ENCODE results near the gene RIPK3.

The RIPK3 gene

GRCh38 chr14:24335461-24336171 is 4.2 kb downstream of the RIPK3 start:
- Histone ChIP-seq H3K27ac (peak overlapping the region in 1 of 2 donors; percentile 59), H3K4me3 (peak overlapping the region; percentile 60)
- DNase-seq (ENCODE audit: low spot score): no peak
- TF ChIP-seq, protein P1, sequence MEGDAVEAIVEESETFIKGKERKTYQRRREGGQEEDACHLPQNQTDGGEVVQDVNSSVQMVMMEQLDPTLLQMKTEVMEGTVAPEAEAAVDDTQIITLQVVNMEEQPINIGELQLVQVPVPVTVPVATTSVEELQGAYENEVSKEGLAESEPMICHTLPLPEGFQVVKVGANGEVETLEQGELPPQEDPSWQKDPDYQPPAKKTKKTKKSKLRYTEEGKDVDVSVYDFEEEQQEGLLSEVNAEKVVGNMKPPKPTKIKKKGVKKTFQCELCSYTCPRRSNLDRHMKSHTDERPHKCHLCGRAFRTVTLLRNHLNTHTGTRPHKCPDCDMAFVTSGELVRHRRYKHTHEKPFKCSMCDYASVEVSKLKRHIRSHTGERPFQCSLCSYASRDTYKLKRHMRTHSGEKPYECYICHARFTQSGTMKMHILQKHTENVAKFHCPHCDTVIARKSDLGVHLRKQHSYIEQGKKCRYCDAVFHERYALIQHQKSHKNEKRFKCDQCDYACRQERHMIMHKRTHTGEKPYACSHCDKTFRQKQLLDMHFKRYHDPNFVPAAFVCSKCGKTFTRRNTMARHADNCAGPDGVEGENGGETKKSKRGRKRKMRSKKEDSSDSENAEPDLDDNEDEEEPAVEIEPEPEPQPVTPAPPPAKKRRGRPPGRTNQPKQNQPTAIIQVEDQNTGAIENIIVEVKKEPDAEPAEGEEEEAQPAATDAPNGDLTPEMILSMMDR (IDR thresholded peaks at IDR 0.05): no peak

GRCh38 chr14:24334431-24335291 is 5.1 kb downstream of the RIPK3 start, which contains the start of gene ADCY4:
TSS of gene ADCY4 (minus strand) at chr14:24335071. CDS start at chr14:24334652, 419 bp downstream.
- peak within 1 kb of the TSS; percentile 60 for H3K4me3 ChIP-seq
- DNase-seq (ENCODE audit: low spot score): no peak
- TF ChIP-seq, protein P1 (IDR thresholded peaks at IDR 0.05): no peak
- peak within 1 kb of the TSS; percentile 21 to 59 for H3K27ac ChIP-seq

- Histone ChIP-seq H3K27ac (no peak overlapping the region), H3K4me3 (peak overlapping the region; percentile 63)
- no peak for DNase-seq (ENCODE audit: low spot score)
- TF ChIP-seq, protein P1 (IDR thresholded peaks at IDR 0.05): peak; percentile 57
Measured at GRCh38 chr14:24332268-24332993, 7.4 kb downstream of the RIPK3 start.

DNA sequence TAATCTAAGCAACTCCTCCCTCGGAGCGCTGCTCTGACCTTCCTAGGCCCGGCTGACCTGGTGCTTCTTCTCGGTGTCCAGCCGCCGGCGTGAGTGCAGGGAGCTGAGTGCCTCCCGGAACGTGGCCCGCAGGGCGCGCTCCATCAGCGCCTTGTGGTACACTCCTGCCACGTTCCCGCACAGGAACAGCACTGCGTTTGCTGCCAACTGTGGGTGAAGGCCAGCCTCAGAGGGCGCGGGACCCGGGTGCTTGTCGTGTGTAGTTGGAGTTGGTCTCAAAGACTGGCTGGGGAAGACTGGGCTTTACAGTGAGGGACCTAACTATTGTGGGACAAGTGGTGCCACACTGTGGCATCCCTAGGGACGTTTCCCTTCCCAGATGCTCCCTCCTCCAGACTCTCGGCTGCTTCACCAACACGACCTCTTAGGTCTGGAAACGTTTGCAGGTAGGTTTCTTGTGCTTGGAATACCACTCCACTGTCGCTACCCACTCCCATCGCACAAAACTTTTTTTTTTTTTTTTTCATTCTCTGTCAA is 8.0 kb downstream of the RIPK3 start:
- DNase-seq (ENCODE audit: low spot score): no peak
- no peak overlapping the region for H3K4me3 ChIP-seq
- TF ChIP-seq, protein P1 (IDR thresholded peaks at IDR 0.05): no peak

DNA sequence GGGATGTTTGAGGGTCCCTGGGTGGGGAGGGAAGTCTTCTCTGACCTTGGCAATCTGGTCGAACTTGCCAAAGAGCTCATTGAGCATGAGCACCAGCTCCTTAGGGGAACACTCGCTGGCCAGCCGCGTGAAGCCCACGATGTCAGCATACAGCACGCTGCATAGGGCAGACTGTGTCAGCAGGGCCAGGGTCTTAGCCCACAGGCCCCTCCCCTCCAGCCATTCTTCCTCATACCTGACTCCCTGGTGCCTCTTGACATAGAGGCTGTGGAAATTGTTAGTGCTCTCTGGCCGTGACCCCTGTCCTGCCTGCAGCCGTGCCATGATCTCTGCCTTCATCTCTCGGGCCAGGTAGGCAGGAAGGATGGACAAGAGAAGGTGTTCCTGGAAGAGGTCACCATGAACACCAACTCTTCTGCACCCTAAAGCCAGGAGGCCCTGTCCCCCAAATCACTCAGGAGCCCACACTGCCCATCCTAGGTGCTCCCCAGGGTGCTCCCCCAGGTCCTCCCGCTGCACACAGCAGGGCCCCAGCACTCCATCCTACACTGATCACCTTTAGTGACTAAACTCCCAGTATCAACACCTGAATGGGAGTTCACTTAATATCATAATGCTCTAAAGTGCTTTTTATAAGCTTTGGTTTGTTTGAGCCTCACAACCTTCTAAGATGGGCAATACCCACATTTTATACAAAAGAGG is 8.7 kb downstream of the RIPK3 start:
- DNase-seq (ENCODE audit: low spot score): no peak
- TF ChIP-seq, protein P1 (IDR thresholded peaks at IDR 0.05): no peak
- Histone ChIP-seq H3K27ac (no peak overlapping the region), H3K4me3 (no peak overlapping the region)

More for the DNA sequence above, 8.0 kb downstream of the RIPK3 start:
- no peak overlapping the region for H3K27ac ChIP-seq

DNA sequence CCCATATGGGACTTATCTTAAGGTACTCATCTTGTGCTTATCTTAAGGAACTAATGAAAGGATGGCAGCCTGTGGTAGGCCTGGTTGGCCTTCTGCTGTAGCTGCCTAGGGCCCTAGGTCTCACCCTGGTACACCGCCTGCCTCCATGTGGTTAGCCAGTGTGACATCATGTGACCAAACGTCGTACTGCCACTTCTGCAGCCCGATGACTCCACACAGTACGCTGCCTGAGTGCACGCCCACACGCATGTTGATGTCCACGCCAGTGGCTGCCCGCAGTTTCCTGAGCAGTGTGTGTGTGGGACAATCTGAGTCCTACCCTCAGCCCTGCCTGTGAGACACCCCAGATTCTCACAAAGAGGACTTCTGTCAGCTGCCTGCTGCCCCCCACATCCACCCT is 10.1 kb downstream of the RIPK3 start:
- DNase-seq (ENCODE audit: low spot score): no peak
- peak overlapping the region in 1 of 2 donors; percentile 1 for H3K27ac ChIP-seq
- TF ChIP-seq, protein P1 (IDR thresholded peaks at IDR 0.05): no peak
- H3K4me3 ChIP-seq: no peak overlapping the region

All from coronary artery (tissue), 2 donors.